Measurements from ENCODE around the gene FOSL2.

Gene FOSL2

DNA sequence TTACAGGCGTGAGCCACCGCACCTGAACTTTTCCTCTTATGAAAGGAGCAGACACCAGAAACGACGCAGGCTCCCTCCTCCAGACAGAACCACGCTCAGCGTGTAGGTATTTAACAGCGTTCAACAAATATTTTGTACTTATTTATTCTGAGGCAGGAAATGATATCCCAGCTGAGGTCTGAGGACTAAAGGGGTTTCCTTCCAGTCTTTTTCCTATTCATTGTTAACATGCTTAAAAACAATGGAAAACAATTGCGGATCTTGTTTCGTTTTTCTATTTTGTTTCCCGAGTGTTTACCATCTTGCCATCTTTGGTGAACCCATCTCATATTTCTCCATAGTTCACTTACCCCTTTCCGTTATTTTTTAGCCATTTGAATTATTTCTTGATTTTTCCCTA lies 43.7 kb upstream of the FOSL2 start:
- Histone ChIP-seq H3K4me1 (ENCODE audit: control insufficient read depth, insufficient read depth, low read length) (peaks cover 18% of the 10 kb centered on the region), H3K27me3 (ENCODE audit: control insufficient read depth, insufficient read depth, low read length, poor library complexity, severe bottlenecking) (no peaks in the 10 kb centered on the region), H3K27ac (ENCODE audit: insufficient read depth, low read depth, low read length, poor library complexity, severe bottlenecking) (no peak overlapping the region), H3K9me3 (ENCODE audit: control insufficient read depth, low read length) (no peaks in the 10 kb centered on the region), H3K36me3 (ENCODE audit: control insufficient read depth, insufficient read depth, low read length) (no peaks in the 10 kb centered on the region), H3K4me3 (ENCODE audit: insufficient read depth, low read depth, low read length) (no peak overlapping the region)
- 91 to 95% methylated on average over 11 of the region's 11 CpGs for WGBS, 2 experiments

DNA sequence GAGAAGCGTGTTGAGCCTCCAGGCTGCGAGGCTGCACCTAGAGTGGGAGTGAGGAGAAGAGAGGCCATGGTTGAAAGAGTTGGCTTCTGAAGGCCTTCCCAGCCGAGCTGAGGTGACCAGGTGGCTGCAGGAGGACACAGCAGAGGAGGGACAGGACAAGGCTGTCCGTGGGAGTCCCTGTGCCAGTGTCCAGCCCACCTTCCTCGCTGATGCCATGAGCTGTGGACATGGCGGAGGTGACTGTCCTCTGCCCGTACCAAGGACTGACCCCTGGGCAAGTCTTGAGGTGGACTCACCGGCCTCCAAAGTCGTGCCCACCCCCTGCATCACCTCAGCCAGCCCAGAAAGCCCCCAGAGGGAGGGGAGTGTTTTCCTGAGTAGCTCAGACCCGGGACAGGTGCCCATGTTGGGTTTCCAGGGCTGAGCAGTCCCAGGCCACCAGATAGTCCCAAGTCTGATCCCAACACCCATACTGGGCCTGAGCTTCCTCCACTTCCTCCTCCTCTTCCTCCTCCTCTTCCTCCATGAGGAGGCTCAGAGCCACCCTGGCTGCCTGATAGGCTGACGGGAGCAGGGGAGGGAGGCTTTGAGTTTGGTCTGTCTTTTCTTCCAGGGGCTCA lies 43.0 kb upstream of the FOSL2 start:
- H3K4me3 ChIP-seq (ENCODE audit: insufficient read depth, low read depth, low read length), result no peak overlapping the region
- H3K9me3 ChIP-seq (ENCODE audit: control insufficient read depth, low read length), result no peaks in the 10 kb centered on the region
- no peaks in the 10 kb centered on the region for H3K27me3 ChIP-seq (ENCODE audit: control insufficient read depth, insufficient read depth, low read length, poor library complexity, severe bottlenecking)
- H3K36me3 ChIP-seq (ENCODE audit: control insufficient read depth, insufficient read depth, low read length), result no peaks in the 10 kb centered on the region
- H3K4me1 ChIP-seq (ENCODE audit: control insufficient read depth, insufficient read depth, low read length), result peaks cover 13% of the 10 kb centered on the region
- WGBS, 2 experiments, result 88 to 91% methylated on average over 10 to 11 of the region's 11 CpGs
- no peak overlapping the region for H3K27ac ChIP-seq (ENCODE audit: insufficient read depth, low read depth, low read length, poor library complexity, severe bottlenecking)

DNA sequence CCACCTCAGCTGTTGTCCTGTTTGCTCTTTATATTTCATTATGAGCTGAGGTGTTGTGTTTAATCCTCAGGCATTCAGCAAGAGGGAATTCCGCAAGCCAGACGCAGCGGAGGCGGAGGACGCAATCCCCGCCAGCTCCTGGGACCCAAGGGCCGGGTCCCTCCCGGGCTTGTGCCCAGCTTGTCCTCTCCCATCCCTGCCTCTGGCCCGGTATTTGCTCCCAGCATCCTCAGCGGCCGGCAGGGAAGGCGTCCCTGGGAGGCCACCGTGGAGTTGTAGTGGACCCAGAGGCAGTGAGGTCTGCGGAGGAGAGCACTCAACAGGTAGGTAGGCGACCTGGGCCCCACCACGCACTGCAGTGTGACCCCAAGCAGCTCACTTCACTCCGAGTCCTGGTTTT lies 42.5 kb upstream of the FOSL2 start:
- 92 to 94% methylated on average over 17 of the region's 17 CpGs for WGBS, 2 experiments
- H3K9me3 ChIP-seq (ENCODE audit: control insufficient read depth, low read length), result no peaks in the 10 kb centered on the region
- peaks cover 9% of the 10 kb centered on the region for H3K4me1 ChIP-seq (ENCODE audit: control insufficient read depth, insufficient read depth, low read length)
- H3K36me3 ChIP-seq (ENCODE audit: control insufficient read depth, insufficient read depth, low read length), result no peaks in the 10 kb centered on the region
- H3K27ac ChIP-seq (ENCODE audit: insufficient read depth, low read depth, low read length, poor library complexity, severe bottlenecking), result no peak overlapping the region
- H3K4me3 ChIP-seq (ENCODE audit: insufficient read depth, low read depth, low read length), result no peak overlapping the region
- no peaks in the 10 kb centered on the region for H3K27me3 ChIP-seq (ENCODE audit: control insufficient read depth, insufficient read depth, low read length, poor library complexity, severe bottlenecking)

DNA sequence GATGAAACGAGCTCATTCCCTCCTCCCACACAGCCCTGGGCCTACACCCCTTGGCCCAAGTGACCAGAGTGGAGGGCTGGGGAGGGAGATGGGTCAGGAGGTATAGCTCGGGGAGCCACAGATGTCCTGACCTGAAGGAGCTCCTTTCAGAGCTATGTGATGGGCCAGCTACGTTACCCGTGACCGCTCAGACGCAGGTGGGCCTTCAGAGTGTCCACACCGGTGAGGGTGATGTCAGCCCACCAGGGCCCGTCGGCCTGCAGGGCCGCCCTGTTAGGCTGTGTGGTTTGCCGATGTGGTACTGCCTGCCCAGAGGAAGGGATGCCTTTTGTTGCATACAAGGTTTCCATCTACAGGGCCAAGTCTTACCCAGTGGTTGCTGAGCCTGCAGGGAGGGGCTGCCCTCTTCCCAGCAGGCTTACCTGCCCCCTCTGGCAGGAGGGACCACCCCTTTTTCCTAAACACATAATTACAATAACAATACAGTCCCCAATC lies 41.8 kb upstream of the FOSL2 start:
- Histone ChIP-seq H3K4me3 (ENCODE audit: insufficient read depth, low read depth, low read length) (no peak overlapping the region), H3K9me3 (ENCODE audit: control insufficient read depth, low read length) (no peaks in the 10 kb centered on the region), H3K4me1 (ENCODE audit: control insufficient read depth, insufficient read depth, low read length) (peaks cover 4% of the 10 kb centered on the region), H3K27ac (ENCODE audit: insufficient read depth, low read depth, low read length, poor library complexity, severe bottlenecking) (no peak overlapping the region), H3K27me3 (ENCODE audit: control insufficient read depth, insufficient read depth, low read length, poor library complexity, severe bottlenecking) (no peaks in the 10 kb centered on the region), H3K36me3 (ENCODE audit: control insufficient read depth, insufficient read depth, low read length) (no peaks in the 10 kb centered on the region)
- WGBS, 2 experiments, result 87 to 91% methylated on average over 10 to 11 of the region's 11 CpGs

DNA sequence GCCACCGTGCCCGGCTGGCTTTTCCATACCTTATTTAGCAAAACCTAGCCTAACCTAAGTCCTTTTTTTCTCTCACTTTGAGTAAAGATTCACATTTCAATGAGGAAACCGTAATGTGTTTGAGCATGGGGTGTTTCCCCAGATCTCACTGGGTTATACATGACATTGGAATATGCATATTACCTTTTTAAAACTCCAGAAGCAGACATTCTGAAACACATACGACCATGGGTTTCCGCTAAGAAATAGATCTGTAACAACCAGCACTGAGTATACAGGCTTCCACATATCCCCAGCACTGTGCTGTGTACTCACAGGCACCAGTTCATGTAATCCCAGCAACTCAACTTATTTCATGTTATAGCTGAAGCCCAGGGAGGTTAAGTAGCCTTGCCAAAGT lies 41.0 kb upstream of the FOSL2 start:
- 95 to 96% methylated on average over 5 of the region's 5 CpGs for WGBS, 2 experiments
- no peak overlapping the region for H3K27ac ChIP-seq (ENCODE audit: insufficient read depth, low read depth, low read length, poor library complexity, severe bottlenecking)
- no peaks in the 10 kb centered on the region for H3K27me3 ChIP-seq (ENCODE audit: control insufficient read depth, insufficient read depth, low read length, poor library complexity, severe bottlenecking)

DNA sequence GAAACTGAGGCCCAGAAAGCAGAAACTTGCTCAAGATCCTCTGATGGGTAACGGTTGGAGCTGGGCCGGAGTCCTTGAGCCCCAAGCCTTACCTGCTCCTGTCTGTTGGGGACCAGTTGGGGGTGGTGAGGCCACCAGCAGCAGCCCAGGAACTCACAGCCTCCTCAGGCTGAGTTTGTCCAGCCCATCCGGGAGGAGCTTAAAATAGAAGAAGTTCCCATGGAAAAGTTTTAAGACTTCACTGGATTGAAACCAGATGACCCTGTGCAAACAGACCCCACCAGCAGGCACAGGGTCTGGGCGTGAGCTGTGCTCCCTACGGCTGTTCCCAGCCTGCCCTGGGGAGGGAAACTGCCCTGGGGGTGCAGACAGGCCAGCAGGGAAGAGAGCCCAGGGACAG lies 40.6 kb upstream of the FOSL2 start:
- Histone ChIP-seq H3K27me3 (ENCODE audit: control insufficient read depth, insufficient read depth, low read length, poor library complexity, severe bottlenecking) (no peaks in the 10 kb centered on the region), H3K36me3 (ENCODE audit: control insufficient read depth, insufficient read depth, low read length) (no peaks in the 10 kb centered on the region), H3K9me3 (ENCODE audit: control insufficient read depth, low read length) (no peaks in the 10 kb centered on the region), H3K4me3 (ENCODE audit: insufficient read depth, low read depth, low read length) (no peak overlapping the region), H3K4me1 (ENCODE audit: control insufficient read depth, insufficient read depth, low read length) (peaks cover 4% of the 10 kb centered on the region), H3K27ac (ENCODE audit: insufficient read depth, low read depth, low read length, poor library complexity, severe bottlenecking) (no peak overlapping the region)
- 83 to 88% methylated on average over 5 of the region's 5 CpGs for WGBS, 2 experiments

More for the DNA sequence above, 41.0 kb upstream of the FOSL2 start:
- H3K4me3 ChIP-seq (ENCODE audit: insufficient read depth, low read depth, low read length), result no peak overlapping the region
- no peaks in the 10 kb centered on the region for H3K36me3 ChIP-seq (ENCODE audit: control insufficient read depth, insufficient read depth, low read length)
- H3K9me3 ChIP-seq (ENCODE audit: control insufficient read depth, low read length), result no peaks in the 10 kb centered on the region
- H3K4me1 ChIP-seq (ENCODE audit: control insufficient read depth, insufficient read depth, low read length), result peaks cover 4% of the 10 kb centered on the region

DNA sequence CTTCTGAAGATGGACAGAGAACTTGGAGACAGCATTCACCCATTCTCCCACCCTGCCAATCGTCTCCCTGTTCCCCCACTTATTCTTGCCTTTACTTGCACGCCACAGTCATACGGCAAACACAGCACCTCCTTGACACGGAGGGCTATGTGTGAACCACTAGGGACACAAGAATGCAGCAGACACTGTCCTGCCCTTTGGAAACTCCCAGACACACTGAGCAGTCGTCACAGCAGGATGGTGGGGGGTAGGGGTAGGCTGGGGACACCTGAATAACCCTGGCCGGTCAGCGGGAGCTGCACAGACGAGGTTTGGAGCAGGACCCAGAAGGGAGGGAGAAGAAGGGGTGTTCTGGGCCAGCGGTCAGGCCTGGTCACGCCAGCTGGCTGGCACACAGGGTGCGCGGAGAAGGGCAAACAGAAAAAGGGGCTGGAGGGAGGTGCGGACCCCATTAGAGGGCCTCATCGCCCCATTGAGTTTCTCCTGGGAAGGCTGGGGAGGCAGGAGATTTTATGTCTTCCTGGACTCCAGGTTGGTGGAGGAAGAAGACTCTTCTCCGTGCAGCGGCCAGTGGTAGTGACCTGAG lies 40.0 kb upstream of the FOSL2 start:
- Histone ChIP-seq H3K4me1 (ENCODE audit: control insufficient read depth, insufficient read depth, low read length) (peaks cover 4% of the 10 kb centered on the region), H3K9me3 (ENCODE audit: control insufficient read depth, low read length) (no peaks in the 10 kb centered on the region), H3K4me3 (ENCODE audit: insufficient read depth, low read depth, low read length) (no peak overlapping the region), H3K27me3 (ENCODE audit: control insufficient read depth, insufficient read depth, low read length, poor library complexity, severe bottlenecking) (no peaks in the 10 kb centered on the region), H3K27ac (ENCODE audit: insufficient read depth, low read depth, low read length, poor library complexity, severe bottlenecking) (no peak overlapping the region), H3K36me3 (ENCODE audit: control insufficient read depth, insufficient read depth, low read length) (no peaks in the 10 kb centered on the region)
- WGBS, 2 experiments, result 81 to 83% methylated on average over 16 of the region's 16 CpGs

DNA sequence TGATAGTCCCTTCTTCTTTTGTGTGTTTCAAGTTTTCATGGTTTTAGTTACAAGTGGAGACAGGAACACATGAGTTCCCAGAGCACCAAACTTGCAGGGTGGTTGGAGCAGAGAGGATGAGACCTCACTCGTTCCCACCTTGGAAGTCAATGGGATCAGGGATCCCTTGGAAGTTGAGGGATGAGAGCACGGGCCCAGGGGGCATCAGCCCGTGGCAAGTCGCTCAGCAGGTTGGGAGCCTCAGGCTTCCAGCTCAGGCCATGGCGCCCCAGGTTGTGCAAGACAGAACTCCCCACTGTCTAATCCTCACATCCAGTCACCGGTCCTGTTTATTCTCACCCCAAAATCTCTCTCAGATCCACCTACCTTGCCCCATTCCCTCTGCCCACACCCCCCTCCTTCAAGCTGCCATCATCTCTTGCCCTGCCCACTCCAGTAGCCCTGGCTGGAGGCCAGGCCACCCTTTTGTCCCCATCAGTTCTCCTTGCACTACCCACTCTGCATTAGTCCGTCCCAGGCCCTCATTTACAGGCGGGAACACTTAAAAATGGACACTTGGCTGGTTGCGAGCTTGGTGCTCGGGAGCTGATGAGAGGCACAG lies 37.6 kb upstream of the FOSL2 start:
- Histone ChIP-seq H3K36me3 (ENCODE audit: control insufficient read depth, insufficient read depth, low read length) (no peaks in the 10 kb centered on the region), H3K27ac (ENCODE audit: insufficient read depth, low read depth, low read length, poor library complexity, severe bottlenecking) (no peak overlapping the region)
- WGBS, 2 experiments, result 94% methylated on average over 10 of the region's 10 CpGs

DNA sequence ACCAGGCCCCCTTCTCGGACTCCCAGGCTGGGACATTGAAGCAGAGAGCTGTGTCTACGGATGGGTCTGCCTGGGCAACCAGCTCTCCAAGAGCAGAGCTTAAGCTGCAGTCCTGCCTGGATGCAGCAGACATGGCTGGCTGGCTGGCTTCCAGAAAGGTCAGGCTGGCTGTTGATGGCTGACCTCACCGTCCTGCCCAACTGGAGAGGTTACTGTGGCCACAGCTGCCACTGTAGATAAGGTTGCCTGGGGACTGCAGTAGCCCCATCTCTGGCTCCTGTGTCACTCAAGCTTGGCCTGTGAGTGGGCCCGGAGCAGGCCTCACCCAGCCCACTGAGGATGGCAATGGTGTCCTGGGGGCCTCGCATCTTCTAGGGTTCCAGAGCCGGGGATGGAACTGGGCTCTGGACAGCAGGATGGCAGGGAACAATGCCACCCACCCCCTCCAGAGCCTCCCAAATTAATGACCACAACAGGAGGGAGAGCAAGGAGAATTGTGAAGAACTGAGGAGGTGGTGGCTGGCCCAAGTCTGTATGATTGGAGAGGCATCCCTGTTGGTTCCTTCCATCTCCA lies 37.0 kb upstream of the FOSL2 start:
- Histone ChIP-seq H3K36me3 (ENCODE audit: control insufficient read depth, insufficient read depth, low read length) (no peaks in the 10 kb centered on the region), H3K4me3 (ENCODE audit: insufficient read depth, low read depth, low read length) (no peak overlapping the region), H3K9me3 (ENCODE audit: control insufficient read depth, low read length) (no peaks in the 10 kb centered on the region), H3K4me1 (ENCODE audit: control insufficient read depth, insufficient read depth, low read length) (peaks cover 2% of the 10 kb centered on the region), H3K27ac (ENCODE audit: insufficient read depth, low read depth, low read length, poor library complexity, severe bottlenecking) (no peak overlapping the region), H3K27me3 (ENCODE audit: control insufficient read depth, insufficient read depth, low read length, poor library complexity, severe bottlenecking) (no peaks in the 10 kb centered on the region)
- 90 to 96% methylated on average over 6 of the region's 6 CpGs for WGBS, 2 experiments

More for the DNA sequence above, 37.6 kb upstream of the FOSL2 start:
- H3K4me3 ChIP-seq (ENCODE audit: insufficient read depth, low read depth, low read length), result no peak overlapping the region
- peaks cover 4% of the 10 kb centered on the region for H3K4me1 ChIP-seq (ENCODE audit: control insufficient read depth, insufficient read depth, low read length)
- H3K27me3 ChIP-seq (ENCODE audit: control insufficient read depth, insufficient read depth, low read length, poor library complexity, severe bottlenecking), result no peaks in the 10 kb centered on the region
- H3K9me3 ChIP-seq (ENCODE audit: control insufficient read depth, low read length), result no peaks in the 10 kb centered on the region

Measured in ectodermal cell (in vitro differentiated cells).